Right atrium auricular region (tissue), 2 donors: ENCODE data around the gene KCNT2. TPM values are rescaled to one million over a fixed set of nuclear protein-coding genes. Genes with fewer than 3 reads are reported as not detected.
"Not testable (repeated sequence)": the region's sequence is repeated elsewhere in the genome, so short reads cannot be mapped to it uniquely, and the experiment has no call there.

Experiments
- DNase-seq: peaks from one replicate; pipeline ENCODE4 v3.0.0-alpha.2; 2019; ENCODE audit warnings: low spot score
- H3K27ac ChIP-seq, 2 donors: fragments of 200-600 bp; sonication (generic); 1 replicate in 1 of 2; 2 replicates in 1 of 2; pipeline ENCODE4 v1.5.1; 2016 to 2019
- H3K27me3 ChIP-seq, 2 donors: fragments of 200-600 bp; sonication (generic); one replicate each; pipeline versions ENCODE4 v1.5.1 to v1.6.0; 2017 to 2019
- H3K36me3 ChIP-seq: fragments of 200-600 bp; sonication (generic); one replicate; pipeline ENCODE4 v1.5.1; 2016
- H3K4me1 ChIP-seq, 2 donors: fragments of 200-600 bp; sonication (generic); one replicate each; pipeline versions ENCODE4 v1.5.1 to v1.6.0; 2017 to 2019
- H3K4me3 ChIP-seq, 2 donors: fragments of 200-600 bp; sonication (generic); 1 replicate in 1 of 2; 2 replicates in 1 of 2; pipeline ENCODE4 v1.5.1; 2017 to 2019; ENCODE audit warnings: mild to moderate bottlenecking in 1 of 2, moderate library complexity in 1 of 2
- H3K9me3 ChIP-seq, 2 donors: fragments of 200-600 bp; sonication (generic); one replicate each; pipeline ENCODE4 v1.5.1; 2019
- CTCF ChIP-seq, 2 donors: fragments of 200-600 bp; sonication (generic); IDR thresholded peaks; one replicate each; pipeline ENCODE4 v1.5.1; 2019; ENCODE audit warnings: antibody characterized with exemption in 2 of 2
- total RNA-seq, 2 donors: library from RNA; depleted of rRNA; stranded (reverse); fragments of >200 nt; gene quantifications; one replicate each; pipeline ENCODE4 v1.1.0, GENCODE V29; 2016

Gene KCNT2
- total RNA-seq, 2 donors from 2014 or later, result 3.9 to 14.1 TPM

- H3K27me3 ChIP-seq, result no peaks in the 10 kb centered on the region
- H3K36me3 ChIP-seq, result no peaks in the 10 kb centered on the region
- no peak for DNase-seq
- H3K9me3 ChIP-seq, result no peaks in the 10 kb centered on the region
- no peak overlapping the region for H3K27ac ChIP-seq
- TF ChIP-seq CTCF (IDR thresholded peaks at IDR 0.05), result no peak
- H3K4me1 ChIP-seq, result no peaks in the 10 kb centered on the region
- no peak overlapping the region for H3K4me3 ChIP-seq
These were observed 305.8 kb downstream of the KCNT2 start for GRCh38 chr1:196302420-196302819.

GRCh38 chr1:196295766-196296165 lies 312.5 kb downstream of the KCNT2 start:
- no peaks in the 10 kb centered on the region for H3K9me3 ChIP-seq
- no peak for DNase-seq
- TF ChIP-seq CTCF (IDR thresholded peaks at IDR 0.05), result no peak
- no peak overlapping the region for H3K4me3 ChIP-seq
- H3K27me3 ChIP-seq, result no peaks in the 10 kb centered on the region
- H3K36me3 ChIP-seq, result no peaks in the 10 kb centered on the region
- H3K27ac ChIP-seq, result no peak overlapping the region
- H3K4me1 ChIP-seq, result no peaks in the 10 kb centered on the region

GRCh38 chr1:196278816-196279215 lies 329.4 kb downstream of the KCNT2 start:
- no peak for TF ChIP-seq CTCF (IDR thresholded peaks at IDR 0.05)
- Histone ChIP-seq H3K4me1 (no peaks in the 10 kb centered on the region), H3K27ac (no peak overlapping the region), H3K27me3 (no peaks in the 10 kb centered on the region), H3K4me3 (no peak overlapping the region), H3K36me3 (no peaks in the 10 kb centered on the region), H3K9me3 (no peaks in the 10 kb centered on the region)
- no peak for DNase-seq

GRCh38 chr1:196277860-196278259 lies 330.4 kb downstream of the KCNT2 start:
- no peak for DNase-seq
- H3K4me3 ChIP-seq, result no peak overlapping the region
- no peak overlapping the region for H3K27ac ChIP-seq
- TF ChIP-seq CTCF (IDR thresholded peaks at IDR 0.05), result no peak
- H3K4me1 ChIP-seq, result no peaks in the 10 kb centered on the region
- H3K9me3 ChIP-seq, result no peaks in the 10 kb centered on the region
- no peaks in the 10 kb centered on the region for H3K27me3 ChIP-seq
- H3K36me3 ChIP-seq, result no peaks in the 10 kb centered on the region

- H3K27me3 ChIP-seq, result no peaks in the 10 kb centered on the region
- TF ChIP-seq CTCF (IDR thresholded peaks at IDR 0.05), result no peak
These were observed 336.9 kb downstream of the KCNT2 start for GRCh38 chr1:196271212-196271947.

GRCh38 chr1:196263086-196263485 lies 345.2 kb downstream of the KCNT2 start:
- DNase-seq, H3K4me3 ChIP-seq, H3K36me3 ChIP-seq, H3K9me3 ChIP-seq, H3K4me1 ChIP-seq, H3K27me3 ChIP-seq, H3K27ac ChIP-seq: not testable (repeated sequence)

More at GRCh38 chr1:196271212-196271947, 336.9 kb downstream of the KCNT2 start:
- DNase-seq, result no peak
- no peaks in the 10 kb centered on the region for H3K36me3 ChIP-seq
- no peaks in the 10 kb centered on the region for H3K9me3 ChIP-seq
- no peak overlapping the region for H3K27ac ChIP-seq
- H3K4me1 ChIP-seq, result no peaks in the 10 kb centered on the region
- H3K4me3 ChIP-seq, result no peak overlapping the region
